ENCODE results near the gene RFFL.

RFFL gene

GRCh38 chr17:35079547-35080423 lies 16.3 kb upstream of the RFFL start:
- no peak for FAIRE-seq

- FAIRE-seq: no peak
Measured at GRCh38 chr17:35076874-35077273, 13.4 kb upstream of the RFFL start.

DNA sequence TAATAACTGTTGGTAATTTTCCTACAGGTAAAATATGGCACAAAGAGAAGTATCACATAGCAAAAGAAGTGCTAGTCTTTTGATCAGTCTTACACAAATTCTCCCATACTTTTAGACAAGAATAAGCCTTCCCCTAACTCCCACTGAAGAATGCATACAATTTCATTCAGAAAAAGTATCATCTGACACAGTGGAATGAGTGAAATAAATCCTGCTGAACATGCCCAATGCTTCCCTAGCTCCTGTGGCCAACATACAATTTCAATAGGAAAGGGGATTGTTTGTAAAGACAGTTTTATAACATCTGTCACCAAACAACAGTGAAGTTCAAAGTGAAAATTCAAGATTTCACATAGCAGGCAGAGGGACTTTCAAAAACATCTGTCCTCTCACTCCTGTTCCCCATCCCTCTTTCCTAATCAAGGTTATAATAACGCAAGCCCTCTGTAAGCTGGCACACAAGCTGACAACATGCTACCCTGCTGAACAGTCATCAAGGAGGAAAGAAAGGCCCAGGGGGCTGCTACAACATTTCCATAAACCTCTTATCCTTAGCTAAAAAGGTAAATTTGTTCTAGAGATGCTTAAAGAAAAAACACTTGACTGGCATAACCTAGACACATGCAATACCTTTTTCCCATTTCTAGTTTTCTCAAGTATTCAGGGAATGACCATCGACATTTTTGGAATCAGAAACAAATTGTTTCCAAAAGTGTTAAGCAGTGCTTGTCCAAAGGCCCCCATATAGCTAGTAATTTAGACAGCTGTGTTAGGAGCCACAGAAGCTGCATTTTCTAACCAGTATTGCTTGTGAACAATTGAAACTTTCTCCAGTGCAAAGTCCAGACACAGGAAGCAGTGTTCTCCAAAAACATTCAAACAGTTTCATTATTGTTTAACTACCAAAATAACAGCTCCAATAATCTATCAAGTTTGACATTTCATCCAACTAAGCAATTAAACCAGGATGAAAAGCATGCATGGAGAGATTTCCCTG lies 11.5 kb upstream of the RFFL start:
- no peak for FAIRE-seq

GRCh38 chr17:35073991-35074627 lies 10.6 kb upstream of the RFFL start:
- FAIRE-seq: no peak

- FAIRE-seq: no peak
Measured at GRCh38 chr17:35073183-35073790, 9.8 kb upstream of the RFFL start.

DNA sequence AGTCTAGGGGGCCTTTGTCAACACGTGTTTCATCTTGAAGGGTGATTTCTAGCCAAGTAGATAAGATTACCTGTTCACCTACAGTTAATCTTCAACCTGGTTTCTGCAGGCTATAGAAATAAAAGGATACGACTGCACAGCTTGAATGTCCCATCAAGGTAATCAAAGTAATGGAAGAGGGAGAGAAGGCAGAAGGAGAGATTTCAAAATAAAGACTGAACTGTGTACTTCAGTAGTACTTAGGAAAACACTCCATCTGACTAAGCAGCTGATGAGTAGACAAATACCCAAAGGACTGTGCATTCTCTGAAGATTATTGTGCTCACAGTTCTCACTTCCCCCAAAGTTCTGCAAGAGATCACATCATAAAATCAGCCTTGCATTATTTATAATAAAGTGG lies 5.8 kb upstream of the RFFL start:
- no peak for FAIRE-seq

GRCh38 chr17:35068249-35068648 lies 4.7 kb upstream of the RFFL start:
- FAIRE-seq: no peak

GRCh38 chr17:35065880-35066279 lies 2.4 kb upstream of the RFFL start:
- FAIRE-seq: no peak

- no peak for FAIRE-seq
Measured at GRCh38 chr17:35064516-35065215, 1.2 kb upstream of the RFFL start.

GRCh38 chr17:35062308-35062707 lies 1.2 kb downstream of the RFFL start:
- no peak for FAIRE-seq

DNA sequence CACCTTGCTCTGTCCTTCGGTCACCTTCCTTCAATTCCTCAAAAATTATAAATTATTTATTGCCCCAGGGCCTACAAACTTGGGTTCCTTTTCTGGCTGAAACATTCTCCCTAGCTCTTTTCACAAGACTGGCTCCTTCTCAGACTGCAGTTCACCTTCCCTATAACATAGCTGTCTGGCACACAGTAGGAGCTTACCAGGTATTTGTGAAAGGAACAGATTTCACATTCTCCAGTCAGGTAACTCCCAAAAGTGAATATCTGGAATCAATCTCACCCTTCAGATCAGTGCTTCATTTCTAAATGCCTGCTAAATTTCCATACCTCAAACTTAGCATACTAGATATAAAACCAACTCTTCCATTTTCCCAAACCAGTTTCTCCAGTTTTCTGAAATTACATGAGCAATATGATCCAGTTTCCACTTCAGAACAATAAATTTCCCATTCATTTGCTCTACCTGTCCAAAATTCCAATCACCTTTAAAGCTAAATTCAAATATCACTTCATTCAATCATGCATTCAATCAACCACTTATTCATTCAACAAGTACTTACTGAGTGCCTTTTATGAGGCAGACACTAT lies 6.1 kb downstream of the RFFL start:
- FAIRE-seq: no peak

GRCh38 chr17:35056013-35056412 lies 7.5 kb downstream of the RFFL start:
- FAIRE-seq: no peak

DNA sequence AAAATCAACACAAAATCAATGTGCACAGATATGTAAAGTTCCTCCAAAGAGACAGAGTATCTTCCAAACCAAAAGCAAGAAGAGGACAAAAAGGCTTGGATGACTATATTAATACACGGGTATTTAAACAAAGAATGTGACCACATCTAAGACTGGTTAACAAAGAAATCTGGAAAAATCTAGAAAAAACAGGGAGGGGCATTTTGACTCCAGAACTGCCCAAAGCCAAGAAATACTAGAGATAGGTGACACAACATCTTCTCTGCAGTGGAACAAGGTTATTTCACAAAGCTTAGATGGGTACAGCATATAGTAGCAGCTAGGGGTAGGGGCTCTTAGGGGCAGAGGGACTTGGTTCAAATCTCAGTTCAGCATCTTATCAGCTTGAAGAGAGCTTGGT lies 10.3 kb downstream of the RFFL start:
- FAIRE-seq: no peak

DNA sequence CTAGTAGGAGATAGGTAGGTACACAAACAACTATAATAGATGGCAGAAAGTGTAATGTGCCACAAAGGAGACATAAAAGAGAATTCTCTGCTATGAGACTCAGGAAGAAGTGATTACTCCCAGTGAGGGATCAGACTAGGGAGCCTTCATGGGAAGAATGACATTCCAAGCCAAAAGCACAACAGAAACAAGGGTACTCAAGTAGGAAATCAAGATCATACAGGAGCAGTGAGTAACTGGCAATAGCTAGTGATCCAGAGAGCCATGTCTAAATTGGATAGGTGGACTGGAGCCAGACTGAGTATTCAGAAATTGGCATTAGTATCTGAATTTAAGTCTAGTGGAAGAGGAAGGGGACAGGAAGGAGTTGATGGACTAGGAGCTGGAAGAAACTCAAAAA lies 10.7 kb downstream of the RFFL start:
- no peak for FAIRE-seq

- no peak for FAIRE-seq
Measured at GRCh38 chr17:35052241-35052610, 11.3 kb downstream of the RFFL start.

DNA sequence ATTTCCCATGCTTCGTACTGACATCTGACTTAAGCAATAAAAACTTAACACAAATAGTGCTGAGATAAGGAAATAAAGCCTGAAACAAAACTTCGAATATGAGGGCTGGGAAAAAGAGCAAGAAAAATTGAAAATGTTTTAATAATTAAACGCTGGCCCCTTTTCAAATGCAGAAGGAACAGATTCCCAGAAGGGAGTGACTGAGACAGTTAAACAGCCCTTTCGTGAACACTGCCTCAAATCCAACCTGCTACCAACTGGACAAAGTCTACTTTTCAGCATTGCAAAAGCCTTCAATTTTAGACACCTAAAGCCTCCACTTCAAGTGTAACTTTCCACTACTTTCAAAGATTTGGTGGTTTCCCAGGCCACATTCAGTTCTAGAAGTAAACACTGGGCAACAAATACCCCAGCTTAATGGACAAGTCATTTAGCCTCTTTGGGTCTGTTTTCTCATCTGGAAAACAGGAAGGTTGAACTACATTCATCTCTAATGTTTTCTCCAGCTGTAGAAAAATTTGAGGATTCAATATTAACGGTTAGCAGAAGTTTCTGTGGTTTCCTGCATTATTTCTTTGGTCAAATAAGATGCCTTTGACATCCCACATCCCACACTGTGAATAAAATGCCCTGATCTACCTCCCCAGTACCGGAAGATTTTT lies 11.8 kb downstream of the RFFL start:
- no peak for FAIRE-seq

DNA sequence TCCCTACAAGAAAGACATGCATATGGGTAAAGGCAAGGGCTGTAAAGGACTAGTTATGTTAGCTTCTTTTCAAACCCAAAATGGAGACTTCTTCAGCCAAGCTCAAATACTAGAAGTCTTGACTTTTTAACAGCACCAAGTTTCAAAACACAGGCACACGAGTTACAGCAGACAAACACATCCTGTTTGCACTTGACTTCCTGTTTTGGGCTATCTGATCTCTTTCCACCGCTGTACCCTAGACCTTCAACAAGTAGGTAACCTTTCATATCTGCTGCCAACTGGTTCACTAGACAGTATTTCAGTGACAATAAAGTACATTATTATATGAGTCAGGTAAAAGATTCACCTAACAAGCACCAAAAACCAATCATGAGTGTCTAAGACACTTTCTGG lies 12.3 kb downstream of the RFFL start:
- FAIRE-seq: no peak

DNA sequence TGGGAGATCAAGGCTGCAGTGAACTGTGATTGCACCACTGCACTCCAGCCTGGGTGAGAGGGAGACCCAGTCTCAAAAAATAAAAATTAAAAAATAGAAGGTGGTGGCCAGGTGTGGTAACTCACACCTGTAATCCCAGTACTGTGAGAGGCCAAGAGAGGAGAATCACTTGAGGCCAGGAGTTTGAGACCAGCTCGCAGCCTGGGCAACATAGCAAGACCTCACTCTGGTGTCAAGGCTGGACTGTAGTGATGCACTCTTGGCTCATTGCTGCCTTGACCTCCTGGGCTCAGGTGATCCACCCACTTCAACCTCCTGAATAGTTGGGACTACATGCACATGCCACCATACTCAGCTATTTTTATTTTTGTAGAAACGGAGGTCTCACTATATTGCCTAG lies 13.3 kb downstream of the RFFL start:
- FAIRE-seq: no peak

GRCh38 chr17:35048685-35049379 lies 14.7 kb downstream of the RFFL start:
- FAIRE-seq: no peak

DNA sequence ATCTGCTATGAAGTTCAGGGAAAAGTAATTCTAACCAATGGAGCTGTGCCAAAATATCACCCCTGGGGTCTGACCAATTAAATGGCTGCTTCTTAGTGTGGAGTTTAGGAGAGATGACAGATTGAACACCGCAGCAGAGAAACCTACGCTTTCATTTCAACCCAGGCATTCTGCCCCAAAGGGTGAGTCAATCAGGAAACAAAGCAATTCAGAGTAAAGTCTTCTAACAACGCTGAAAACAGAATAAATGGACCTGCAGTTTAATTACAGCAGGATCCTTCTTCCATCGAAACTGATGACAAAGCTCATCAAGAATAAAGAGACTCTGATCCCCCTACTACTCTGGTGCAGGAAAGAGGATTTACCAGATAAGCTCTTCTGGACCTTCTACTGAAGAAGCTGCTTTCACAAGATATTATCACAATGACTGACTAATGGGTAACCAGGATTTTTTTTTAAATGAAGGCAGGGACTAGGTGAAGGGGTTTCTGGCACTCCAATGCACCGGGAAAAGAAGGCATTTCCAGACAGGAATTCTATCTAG lies 16.7 kb downstream of the RFFL start:
- FAIRE-seq: no peak
